Loucy (cell line): Measurements from ENCODE around the gene CCDC28B.

Experiments
- CTCF ChIP-seq: fragments of 200-600 bp; sonication (generic); conservative IDR thresholded peaks from 2 replicates; pipeline ENCODE4 v1.5.1; 2014; ENCODE audit warnings: mild to moderate bottlenecking, antibody characterized with exemption, low read length
- EZH2phosphoT487 ChIP-seq: fragments of 200-600 bp; IDR thresholded peaks from 2 replicates; pipeline ENCODE4 v1.6.1; 2018; ENCODE audit warnings: antibody characterized with exemption, mild to moderate bottlenecking, moderate library complexity, borderline replicate concordance

GRCh38 chr1:32199717-32200072 lies 700 bp upstream of the CCDC28B start:
- TF ChIP-seq CTCF, result no peak
- TF ChIP-seq EZH2phosphoT487, result no peak
